Activated CD8-positive, alpha-beta T cell treated with anti-CD3 and anti-CD28 coated beads for 36 hours (primary cell): ENCODE measurements around the gene TP73. TPM values are rescaled to one million over a fixed set of nuclear protein-coding genes. Genes with fewer than 3 reads are reported as not detected.

Source experiments
- ATAC-seq: fragments of 200-7000 bp; cut with Tn5 transposase; one replicate; pipeline ENCODE4 v1.10.0; 2021; ENCODE audit warnings: mild to moderate bottlenecking, moderate library complexity
- CTCF ChIA-PET: fragments of 350-600 bp; sonication (Branson Sonifier 250); formaldehyde crosslinking; loops from one replicate; lab custom pipeline; 2021; ENCODE audit warnings: antibody characterized with exemption; lab: Charles Lee
- POLR2A ChIA-PET: fragments of 350-600 bp; sonication (Branson Sonifier 250); formaldehyde crosslinking; loops from one replicate; lab custom pipeline; 2021; ENCODE audit warnings: antibody characterized with exemption; lab: Charles Lee
- DNase-seq: peaks from one replicate; pipeline ENCODE4 v3.0.0-alpha.2; 2020
- H3K27ac Mint-ChIP-seq: one replicate; pipeline ENCODE4 v1.8.0; 2021; ENCODE audit warnings: mild to moderate bottlenecking, mixed read lengths
- H3K27me3 Mint-ChIP-seq: one replicate; pipeline ENCODE4 v1.8.0; 2021; ENCODE audit warnings: mixed read lengths
- H3K36me3 Mint-ChIP-seq: one replicate; pipeline ENCODE4 v1.8.0; 2021; ENCODE audit warnings: low read depth, mixed read lengths
- H3K4me1 Mint-ChIP-seq: one replicate; pipeline ENCODE4 v1.8.0; 2021; ENCODE audit warnings: low read depth, mixed read lengths
- H3K4me3 Mint-ChIP-seq: one replicate; pipeline ENCODE4 v1.8.0; 2021; ENCODE audit warnings: mild to moderate bottlenecking, moderate library complexity, mixed read lengths
- H3K9me3 Mint-ChIP-seq: one replicate; pipeline ENCODE4 v1.8.0; 2021; ENCODE audit warnings: mixed read lengths
- intact Hi-C: fragments of 100-400 bp; cut with micrococcal nuclease; formaldehyde crosslinking; loops from one replicate; pipeline ENCODE4 v1.10.0; 2022
- total RNA-seq, 2 experiments: library from RNA; stranded (reverse); gene quantifications; one replicate each; pipeline ENCODE4 v1.2.3, GENCODE V29; 2021
- TF ChIP-seq, protein P1 (sequence below): fragments of 200-600 bp; IDR thresholded peaks from one replicate; pipeline ENCODE4 v1.8.0; 2022; ENCODE audit warnings: antibody characterized with exemption, mild to moderate bottlenecking

TP73 gene
- total RNA-seq, 2 experiments from 2014 or later, result 0.60 to 0.68 TPM

- H3K27ac Mint-ChIP-seq, result no peak overlapping the region
- H3K27me3 Mint-ChIP-seq, result peaks cover 16% of the 10 kb centered on the region
- ChIA-PET CTCF (no interaction called here), POLR2A (no interaction called here)
- H3K9me3 Mint-ChIP-seq, result peaks cover 6% of the 10 kb centered on the region
- H3K4me1 Mint-ChIP-seq, result no peaks in the 10 kb centered on the region
- ATAC-seq (no peak), DNase-seq (no peak)
- H3K4me3 Mint-ChIP-seq, result no peak overlapping the region
- no peaks in the 10 kb centered on the region for H3K36me3 Mint-ChIP-seq
- intact Hi-C loops, result no loop called here
- TF ChIP-seq, protein P1, sequence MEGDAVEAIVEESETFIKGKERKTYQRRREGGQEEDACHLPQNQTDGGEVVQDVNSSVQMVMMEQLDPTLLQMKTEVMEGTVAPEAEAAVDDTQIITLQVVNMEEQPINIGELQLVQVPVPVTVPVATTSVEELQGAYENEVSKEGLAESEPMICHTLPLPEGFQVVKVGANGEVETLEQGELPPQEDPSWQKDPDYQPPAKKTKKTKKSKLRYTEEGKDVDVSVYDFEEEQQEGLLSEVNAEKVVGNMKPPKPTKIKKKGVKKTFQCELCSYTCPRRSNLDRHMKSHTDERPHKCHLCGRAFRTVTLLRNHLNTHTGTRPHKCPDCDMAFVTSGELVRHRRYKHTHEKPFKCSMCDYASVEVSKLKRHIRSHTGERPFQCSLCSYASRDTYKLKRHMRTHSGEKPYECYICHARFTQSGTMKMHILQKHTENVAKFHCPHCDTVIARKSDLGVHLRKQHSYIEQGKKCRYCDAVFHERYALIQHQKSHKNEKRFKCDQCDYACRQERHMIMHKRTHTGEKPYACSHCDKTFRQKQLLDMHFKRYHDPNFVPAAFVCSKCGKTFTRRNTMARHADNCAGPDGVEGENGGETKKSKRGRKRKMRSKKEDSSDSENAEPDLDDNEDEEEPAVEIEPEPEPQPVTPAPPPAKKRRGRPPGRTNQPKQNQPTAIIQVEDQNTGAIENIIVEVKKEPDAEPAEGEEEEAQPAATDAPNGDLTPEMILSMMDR, result no peak
Measured at GRCh38 chr1:3763351-3764125, 111.2 kb downstream of the TP73 start.

- intact Hi-C loops, result no loop called here
- no peak overlapping the region for H3K27ac Mint-ChIP-seq
- no peaks in the 10 kb centered on the region for H3K9me3 Mint-ChIP-seq
- TF ChIP-seq, protein P1, result no peak
- H3K27me3 Mint-ChIP-seq, result peaks cover 9% of the 10 kb centered on the region
- peaks cover 7% of the 10 kb centered on the region for H3K4me1 Mint-ChIP-seq
- DNase-seq, result no peak
- POLR2A ChIA-PET, result interaction anchor here (0.9 kb wide), 1 partner anchor 15 kb away, joined by 3 read pairs; the partner anchor contains the start of gene CCDC27
- H3K36me3 Mint-ChIP-seq, result no peaks in the 10 kb centered on the region
- CTCF ChIA-PET, result interaction anchor here (1.1 kb wide), 1 partner anchor 10 kb away, joined by 3 read pairs; no protein-coding TSS in a partner anchor
- H3K4me3 Mint-ChIP-seq, result no peak overlapping the region
- no peak for ATAC-seq
Measured at GRCh38 chr1:3767328-3767925, 115.1 kb downstream of the TP73 start.

DNA sequence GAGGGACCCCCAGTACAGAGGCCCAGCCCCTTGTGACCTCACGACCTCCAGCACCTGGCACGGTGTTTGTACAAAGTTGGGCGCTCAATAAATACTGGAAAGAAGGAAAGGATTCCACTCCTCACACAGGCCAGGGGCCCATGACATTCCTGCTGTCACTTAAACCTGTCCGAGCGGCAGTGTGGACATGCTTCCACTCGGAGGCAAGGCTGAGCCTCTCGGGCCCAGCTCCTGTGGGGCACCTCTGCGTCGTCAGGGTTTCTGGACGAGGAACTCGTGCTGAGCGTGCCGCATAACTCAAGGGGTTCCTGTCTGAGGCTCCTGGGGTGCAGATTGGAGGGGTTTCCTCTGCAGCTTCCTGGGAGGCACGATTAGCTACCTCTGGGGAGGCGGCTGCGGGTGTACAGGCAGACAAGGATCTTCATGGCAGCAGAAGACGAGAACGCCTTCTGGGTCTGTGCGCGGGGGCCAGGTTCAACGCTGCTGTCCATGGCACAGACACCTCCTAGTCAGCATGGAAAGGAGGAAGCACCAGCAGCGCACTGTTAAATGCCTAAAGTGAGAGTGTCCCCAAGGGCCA lies 116.6 kb downstream of the TP73 start:
- H3K27ac Mint-ChIP-seq, result no peak overlapping the region
- no peaks in the 10 kb centered on the region for H3K9me3 Mint-ChIP-seq
- ChIA-PET CTCF (interaction anchor here (1.1 kb wide), 1 partner anchor 12 kb away, joined by 3 read pairs; no protein-coding TSS in a partner anchor), POLR2A (interaction anchor here (0.8 to 1.1 kb wide), 2 partner anchors 10 to 27 kb away, joined by 3 read pairs; partner anchors contain the start of gene LRRC47)
- peaks cover 9% of the 10 kb centered on the region for H3K27me3 Mint-ChIP-seq
- TF ChIP-seq, protein P1, result no peak
- H3K4me1 Mint-ChIP-seq, result peaks cover 7% of the 10 kb centered on the region
- H3K4me3 Mint-ChIP-seq, result no peak overlapping the region
- no peaks in the 10 kb centered on the region for H3K36me3 Mint-ChIP-seq
- no peak for ATAC-seq
- DNase-seq, result no peak
- intact Hi-C loops, result no loop called here

GRCh38 chr1:3770047-3770765 lies 117.9 kb downstream of the TP73 start:
- H3K4me3 Mint-ChIP-seq, result peak overlapping the region; percentile 77
- DNase-seq (no peak), ATAC-seq (no peak)
- no peak overlapping the region for H3K27ac Mint-ChIP-seq
- H3K27me3 Mint-ChIP-seq, result peaks cover 7% of the 10 kb centered on the region
- H3K36me3 Mint-ChIP-seq, result no peaks in the 10 kb centered on the region
- peaks cover 7% of the 10 kb centered on the region for H3K4me1 Mint-ChIP-seq
- CTCF ChIA-PET, result no interaction called here
- TF ChIP-seq, protein P1, result no peak
- H3K9me3 Mint-ChIP-seq, result no peaks in the 10 kb centered on the region
- intact Hi-C loops, result no loop called here
- POLR2A ChIA-PET, result no interaction called here
